Right atrium auricular region (tissue), 2 donors: ENCODE measurements around the gene SLC9A3. TPM values are rescaled to one million over a fixed set of nuclear protein-coding genes. Genes with fewer than 3 reads are reported as not detected.
"Not testable (repeated sequence)": the region's sequence is repeated elsewhere in the genome, so short reads cannot be mapped to it uniquely, and the experiment has no call there.

Source experiments
- DNase-seq: peaks from one replicate; pipeline ENCODE4 v3.0.0-alpha.2; 2019; ENCODE audit warnings: low spot score
- H3K27ac ChIP-seq, 2 donors: fragments of 200-600 bp; sonication (generic); 1 replicate in 1 of 2; 2 replicates in 1 of 2; pipeline ENCODE4 v1.5.1; 2016 to 2019
- H3K27me3 ChIP-seq, 2 donors: fragments of 200-600 bp; sonication (generic); one replicate each; pipeline versions ENCODE4 v1.5.1 to v1.6.0; 2017 to 2019
- H3K36me3 ChIP-seq: fragments of 200-600 bp; sonication (generic); one replicate; pipeline ENCODE4 v1.5.1; 2016
- H3K4me1 ChIP-seq, 2 donors: fragments of 200-600 bp; sonication (generic); one replicate each; pipeline versions ENCODE4 v1.5.1 to v1.6.0; 2017 to 2019
- H3K4me3 ChIP-seq, 2 donors: fragments of 200-600 bp; sonication (generic); 1 replicate in 1 of 2; 2 replicates in 1 of 2; pipeline ENCODE4 v1.5.1; 2017 to 2019; ENCODE audit warnings: mild to moderate bottlenecking in 1 of 2, moderate library complexity in 1 of 2
- H3K9me3 ChIP-seq, 2 donors: fragments of 200-600 bp; sonication (generic); one replicate each; pipeline ENCODE4 v1.5.1; 2019
- total RNA-seq, 2 donors: library from RNA; depleted of rRNA; stranded (reverse); fragments of >200 nt; gene quantifications; one replicate each; pipeline ENCODE4 v1.1.0, GENCODE V29; 2016
- TF ChIP-seq, protein P1 (sequence below), 2 donors: fragments of 200-600 bp; sonication (generic); IDR thresholded peaks; one replicate each; pipeline ENCODE4 v1.5.1; 2019; ENCODE audit warnings: antibody characterized with exemption in 2 of 2

The SLC9A3 gene
- total RNA-seq, 2 donors from 2014 or later = 1.8 to 2.3 TPM

GRCh38 chr5:560792-561166, 36.5 kb upstream of the SLC9A3 start:
- H3K27ac ChIP-seq = no peak overlapping the region
- no peak for DNase-seq
- H3K27me3 ChIP-seq = peaks cover 0 to 7% of the 10 kb centered on the region in 2 donors
- no peaks in the 10 kb centered on the region for H3K36me3 ChIP-seq
- H3K4me1 ChIP-seq = no peaks in the 10 kb centered on the region
- H3K4me3 ChIP-seq = no peak overlapping the region
- TF ChIP-seq, protein P1, sequence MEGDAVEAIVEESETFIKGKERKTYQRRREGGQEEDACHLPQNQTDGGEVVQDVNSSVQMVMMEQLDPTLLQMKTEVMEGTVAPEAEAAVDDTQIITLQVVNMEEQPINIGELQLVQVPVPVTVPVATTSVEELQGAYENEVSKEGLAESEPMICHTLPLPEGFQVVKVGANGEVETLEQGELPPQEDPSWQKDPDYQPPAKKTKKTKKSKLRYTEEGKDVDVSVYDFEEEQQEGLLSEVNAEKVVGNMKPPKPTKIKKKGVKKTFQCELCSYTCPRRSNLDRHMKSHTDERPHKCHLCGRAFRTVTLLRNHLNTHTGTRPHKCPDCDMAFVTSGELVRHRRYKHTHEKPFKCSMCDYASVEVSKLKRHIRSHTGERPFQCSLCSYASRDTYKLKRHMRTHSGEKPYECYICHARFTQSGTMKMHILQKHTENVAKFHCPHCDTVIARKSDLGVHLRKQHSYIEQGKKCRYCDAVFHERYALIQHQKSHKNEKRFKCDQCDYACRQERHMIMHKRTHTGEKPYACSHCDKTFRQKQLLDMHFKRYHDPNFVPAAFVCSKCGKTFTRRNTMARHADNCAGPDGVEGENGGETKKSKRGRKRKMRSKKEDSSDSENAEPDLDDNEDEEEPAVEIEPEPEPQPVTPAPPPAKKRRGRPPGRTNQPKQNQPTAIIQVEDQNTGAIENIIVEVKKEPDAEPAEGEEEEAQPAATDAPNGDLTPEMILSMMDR (IDR thresholded peaks at IDR 0.05) = no peak
- no peaks in the 10 kb centered on the region for H3K9me3 ChIP-seq

- no peak for DNase-seq
- Histone ChIP-seq H3K27ac (no peak overlapping the region), H3K27me3 (peaks cover 0 to 4% of the 10 kb centered on the region in 2 donors), H3K9me3 (no peaks in the 10 kb centered on the region), H3K4me3 (no peak overlapping the region), H3K4me1 (no peaks in the 10 kb centered on the region), H3K36me3 (no peaks in the 10 kb centered on the region)
- TF ChIP-seq, protein P1 (IDR thresholded peaks at IDR 0.05) = no peak
Observed at GRCh38 chr5:558871-559503, 34.7 kb upstream of the SLC9A3 start.

GRCh38 chr5:558326-558725, 34.1 kb upstream of the SLC9A3 start:
- DNase-seq = no peak
- Histone ChIP-seq H3K36me3 (no peaks in the 10 kb centered on the region), H3K27ac (no peak overlapping the region), H3K4me1 (no peaks in the 10 kb centered on the region), H3K4me3 (no peak overlapping the region), H3K9me3 (no peaks in the 10 kb centered on the region), H3K27me3 (peaks cover 0 to 4% of the 10 kb centered on the region in 2 donors)
- TF ChIP-seq, protein P1 (IDR thresholded peaks at IDR 0.05) = no peak

DNA sequence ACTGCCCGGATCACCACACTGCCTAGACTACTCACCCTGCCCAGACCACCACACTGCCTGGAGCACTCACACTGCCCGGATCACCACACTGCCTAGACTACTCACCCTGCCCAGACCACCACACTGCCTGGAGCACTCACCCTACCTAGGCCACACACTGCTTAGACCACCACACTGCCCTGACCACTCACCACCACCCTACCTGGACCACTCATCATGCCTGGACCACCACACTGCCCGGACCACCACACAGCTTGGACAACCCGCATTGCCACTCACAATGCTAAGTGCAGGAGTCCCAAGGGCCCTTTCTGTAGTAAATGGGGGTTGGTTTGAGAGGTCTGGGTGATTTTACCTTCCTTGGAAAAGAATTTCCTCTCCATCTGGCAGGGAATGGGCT, 33.7 kb upstream of the SLC9A3 start:
- DNase-seq, H3K36me3 ChIP-seq, H3K27ac ChIP-seq, H3K4me1 ChIP-seq, H3K9me3 ChIP-seq, H3K4me3 ChIP-seq, H3K27me3 ChIP-seq: not testable (repeated sequence)

GRCh38 chr5:556909-557441, 32.7 kb upstream of the SLC9A3 start:
- Histone ChIP-seq H3K4me3 (no peak overlapping the region), H3K4me1 (no peaks in the 10 kb centered on the region), H3K36me3 (no peaks in the 10 kb centered on the region), H3K27me3 (peaks cover 0 to 4% of the 10 kb centered on the region in 2 donors), H3K27ac (no peak overlapping the region), H3K9me3 (no peaks in the 10 kb centered on the region)
- no peak for DNase-seq
- TF ChIP-seq, protein P1 (IDR thresholded peaks at IDR 0.05) = no peak

DNA sequence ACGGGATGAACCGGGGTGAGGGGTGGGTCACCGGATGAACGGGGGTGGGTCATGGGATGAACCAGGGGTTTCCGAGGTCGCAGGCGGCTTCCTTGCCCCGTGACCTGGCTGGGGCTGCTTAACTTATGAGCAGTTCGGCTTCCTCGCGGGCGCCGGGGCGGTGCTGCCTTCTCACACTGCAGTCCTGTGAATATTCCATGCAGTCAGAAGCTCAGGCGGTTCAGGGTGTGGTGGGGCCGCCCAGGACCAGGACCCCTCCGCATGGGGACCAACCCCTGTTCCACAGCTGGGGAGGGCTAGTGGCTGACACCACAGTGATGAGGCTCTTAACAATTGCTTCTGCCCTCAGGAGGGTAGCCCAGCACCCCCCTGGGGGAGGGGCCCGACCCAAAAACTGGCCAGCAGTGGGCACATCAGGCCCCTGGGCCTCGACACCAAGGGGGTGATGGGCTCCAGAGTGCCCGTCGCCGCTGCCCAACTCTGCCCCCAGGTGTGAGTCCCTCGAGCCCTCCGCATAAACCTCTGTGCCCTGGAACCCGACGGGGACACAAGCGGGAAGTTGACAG, 30.9 kb upstream of the SLC9A3 start:
- Histone ChIP-seq H3K9me3 (peaks cover 0 to 8% of the 10 kb centered on the region in 2 donors), H3K27me3 (no peaks in the 10 kb centered on the region)
- no peak for DNase-seq

More for the DNA sequence above, 30.9 kb upstream of the SLC9A3 start:
- Histone ChIP-seq H3K36me3 (no peaks in the 10 kb centered on the region), H3K27ac (no peak overlapping the region), H3K4me1 (no peaks in the 10 kb centered on the region), H3K4me3 (no peak overlapping the region)
- TF ChIP-seq, protein P1 (IDR thresholded peaks at IDR 0.05) = no peak
